Spleen (tissue), 11 donors: ENCODE results near the gene WDR59. TPM values are rescaled to one million over a fixed set of nuclear protein-coding genes. Genes with fewer than 3 reads are reported as not detected.
"Not testable (repeated sequence)": the region's sequence is repeated elsewhere in the genome, so short reads cannot be mapped to it uniquely, and the experiment has no call there.

Experiments
- DNase-seq: peaks from one replicate; pipeline ENCODE4 v3.0.0-alpha.2; 2020
- H3K27ac ChIP-seq, 8 donors: fragments of 200-600 bp; sonication (generic) in 7 of 8; 1 replicate in 4 of 8; 2 replicates in 4 of 8; pipeline versions ENCODE4 v1.5.0 to v1.8.0; 2016 to 2021; ENCODE audit warnings: inconsistent platforms in 4 of 8, mild to moderate bottlenecking in 4 of 8, moderate library complexity in 1 of 8
- H3K27me3 ChIP-seq, 7 donors: fragments of 200-600 bp; sonication (generic) in 6 of 7; replicated peaks in 1 of 7; 1 replicate in 4 of 7; 2 replicates in 3 of 7; pipeline versions ENCODE4 v1.5.0 to v1.8.0; 2016 to 2021; ENCODE audit warnings: inconsistent platforms in 3 of 7, mild to moderate bottlenecking in 1 of 7
- H3K36me3 ChIP-seq, 6 donors: fragments of 200-600 bp; sonication (generic) in 5 of 6; 1 replicate in 4 of 6; 2 replicates in 2 of 6; pipeline versions ENCODE4 v1.5.0 to v1.8.0; 2016 to 2021; ENCODE audit warnings: inconsistent platforms in 2 of 6
- H3K4me1 ChIP-seq, 6 donors: fragments of 200-600 bp; sonication (generic) in 5 of 6; 1 replicate in 3 of 6; 2 replicates in 3 of 6; pipeline versions ENCODE4 v1.5.0 to v1.8.0; 2016 to 2021; ENCODE audit warnings: inconsistent platforms in 3 of 6
- H3K4me3 ChIP-seq, 8 donors: fragments of 200-600 bp; sonication (generic) in 7 of 8; 1 replicate in 4 of 8; 2 replicates in 4 of 8; pipeline versions ENCODE4 v1.5.0 to v1.8.0; 2016 to 2021; ENCODE audit warnings: inconsistent platforms in 4 of 8, mild to moderate bottlenecking in 4 of 8, moderate library complexity in 2 of 8
- H3K9me3 ChIP-seq, 8 donors: fragments of 200-600 bp; sonication (generic) in 7 of 8; 1 replicate in 4 of 8; 2 replicates in 4 of 8; pipeline versions ENCODE4 v1.5.0 to v1.8.0; 2016 to 2021; ENCODE audit warnings: inconsistent platforms in 4 of 8
- CTCF ChIP-seq, 11 experiments: fragments of 200-600 bp in 7 of 11; fragments of 450-650 bp in 4 of 11; sonication (generic) in 4 of 11; IDR thresholded peaks in 8 of 11; conservative IDR thresholded peaks in 3 of 11; 1 replicate in 7 of 11; 2 replicates in 4 of 11; pipeline versions ENCODE4 v1.4.0 to v1.8.0; 2016 to 2021; ENCODE audit warnings: antibody characterized with exemption in 11 of 11, inconsistent platforms in 4 of 11, mild to moderate bottlenecking in 1 of 11
- POLR2A ChIP-seq, 3 donors: fragments of 450-650 bp; IDR thresholded peaks; one replicate each; pipeline ENCODE4 v1.5.1; 2017; ENCODE audit warnings: antibody characterized with exemption in 3 of 3, mild to moderate bottlenecking in 1 of 3
- POLR2AphosphoS5 ChIP-seq, 3 donors: sonication (generic); formaldehyde crosslinking; IDR thresholded peaks; one replicate each; pipeline ENCODE4 v1.5.1; 2017; ENCODE audit warnings: antibody characterized with exemption in 3 of 3
- WGBS, 5 donors: extraction: QIAGEN DNeasy Blood & Tissue Kit in 3 of 5; methylation state at CpG; one replicate each; pipeline versions ENCODE4 v1.1.5 to v1.1.7; 2013 to 2018; 5-methylcytosine and 5-hydroxymethylcytosine counted together
- intact Hi-C: fragments of 100-400 bp; cut with DNase I; formaldehyde crosslinking; loops from one replicate; pipeline ENCODE4 v1.15.0; 2023; ENCODE audit warnings: low total_unique reads
- polyA plus RNA-seq, 3 donors: library from polyadenylated mRNA; stranded (reverse); fragments of 200-250 nt; gene quantifications; one replicate each; pipeline ENCODE4 v1.2.1, GENCODE V29; 2013
- total RNA-seq, 7 donors: library from RNA; depleted of rRNA in 3 of 7; stranded (reverse); fragments of >200 nt in 3 of 7; fragmentation: NEBNext Ultra II Directional in 4 of 7; extraction: Animal tissue kit (Norgen Biotek cat#: 25700) in 4 of 7; gene quantifications; one replicate each; pipeline versions ENCODE4 v1.1.0 to v1.2.1, GENCODE V29; 2016 to 2021
- donor health status: healthy with polysubstance abuse.
- donor health status: DM: no; HTN: no; CAD: no; lungs with moderate emphysema.
- donor health status: DM: no; HTN: no; CAD: no.
- donor health status: Bipolar disorder and iron deficiency.
- donor health status: healthy.
- donor health status: DM: no; HTN: no; CAD: no.
- donor health status: DM: yes; HTN: yes; CAD: no.

WDR59 gene
- total and polyA plus RNA-seq, 10 donors = 18.1 to 76.7 (median 46.4) TPM

DNA sequence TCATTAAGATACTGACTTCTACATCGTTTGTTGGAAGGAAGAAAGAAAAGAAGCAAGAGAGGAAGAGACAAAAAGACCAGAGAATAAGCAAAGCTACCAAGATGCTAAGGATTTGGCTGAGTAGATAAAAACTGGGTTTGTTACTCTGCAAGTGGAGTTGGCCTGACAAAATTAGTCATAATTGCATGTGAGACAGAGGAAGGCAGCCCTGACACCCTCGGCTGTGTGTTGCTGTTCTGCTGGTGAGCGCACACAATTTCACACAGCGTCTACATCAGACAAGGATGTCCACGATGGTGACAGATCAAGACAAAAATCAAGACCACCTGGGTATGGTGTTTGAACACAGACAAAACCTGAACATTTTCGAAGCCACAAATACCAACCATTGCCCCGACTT is 134.9 kb downstream of the WDR59 start:
- 73 to 88% (median 75%) methylated on average over 7 of the region's 7 CpGs for WGBS, 5 donors
- H3K9me3 ChIP-seq = no peaks in the 10 kb centered on the region
- TF ChIP-seq CTCF (IDR thresholded peaks at IDR 0.05 in 8 of 11, conservative IDR thresholded peaks at IDR 0.05 in 3 of 11) (no peak), POLR2A (IDR thresholded peaks at IDR 0.05) (no peak), POLR2AphosphoS5 (IDR thresholded peaks at IDR 0.05) (no peak)

DNA sequence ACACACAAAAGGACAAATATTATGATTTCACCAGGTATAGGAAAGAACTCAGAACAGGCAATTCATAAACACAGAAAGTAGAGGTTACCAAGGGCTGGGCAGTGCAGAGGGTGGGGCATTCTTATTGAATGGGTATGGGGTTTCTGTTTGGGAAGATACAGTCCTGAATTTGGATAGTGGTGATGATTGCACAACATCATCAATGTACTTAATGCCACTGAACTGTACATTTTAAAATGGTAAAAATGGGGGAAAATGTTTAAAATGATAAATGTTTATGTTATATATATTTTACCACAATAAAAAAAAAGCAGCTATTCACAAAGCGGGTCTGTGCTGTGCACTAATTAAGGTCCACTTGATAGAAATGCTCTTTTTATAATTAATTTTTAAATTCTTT is 137.7 kb downstream of the WDR59 start:
- H3K36me3 ChIP-seq = no peaks in the 10 kb centered on the region
- no peaks in the 10 kb centered on the region for H3K27me3 ChIP-seq
- no peaks in the 10 kb centered on the region for H3K4me1 ChIP-seq
- TF ChIP-seq CTCF (IDR thresholded peaks at IDR 0.05 in 8 of 11, conservative IDR thresholded peaks at IDR 0.05 in 3 of 11) = no peak
- TF ChIP-seq POLR2AphosphoS5 (IDR thresholded peaks at IDR 0.05) = no peak
- TF ChIP-seq POLR2A (IDR thresholded peaks at IDR 0.05) = no peak
- WGBS, 5 donors = 91 to 100% (median 97%) methylated on average over 1 of the region's 1 CpG
- no peak overlapping the region for H3K27ac ChIP-seq
- intact Hi-C loops = no loop called here
- no peak overlapping the region for H3K4me3 ChIP-seq
- DNase-seq = no peak
- no peaks in the 10 kb centered on the region for H3K9me3 ChIP-seq

More for the DNA sequence above, 134.9 kb downstream of the WDR59 start:
- Histone ChIP-seq H3K27me3 (no peaks in the 10 kb centered on the region), H3K27ac (no peak overlapping the region), H3K4me3 (no peak overlapping the region), H3K4me1 (no peaks in the 10 kb centered on the region), H3K36me3 (no peaks in the 10 kb centered on the region)
- intact Hi-C loops = no loop called here
- no peak for DNase-seq

- Histone ChIP-seq H3K4me1 (no peaks in the 10 kb centered on the region), H3K27me3 (no peaks in the 10 kb centered on the region), H3K27ac (no peak overlapping the region), H3K36me3 (no peaks in the 10 kb centered on the region), H3K4me3 (no peak overlapping the region), H3K9me3 (no peaks in the 10 kb centered on the region)
- no peak for DNase-seq
- 83 to 90% (median 86%) methylated on average over 4 of the region's 4 CpGs for WGBS, 5 donors
- intact Hi-C loops = no loop called here
- no peak for TF ChIP-seq POLR2AphosphoS5 (IDR thresholded peaks at IDR 0.05)
- no peak for TF ChIP-seq POLR2A (IDR thresholded peaks at IDR 0.05)
- TF ChIP-seq CTCF (IDR thresholded peaks at IDR 0.05 in 8 of 11, conservative IDR thresholded peaks at IDR 0.05 in 3 of 11) = no peak
Measured at GRCh38 chr16:74846714-74847113, 138.2 kb downstream of the WDR59 start.

DNA sequence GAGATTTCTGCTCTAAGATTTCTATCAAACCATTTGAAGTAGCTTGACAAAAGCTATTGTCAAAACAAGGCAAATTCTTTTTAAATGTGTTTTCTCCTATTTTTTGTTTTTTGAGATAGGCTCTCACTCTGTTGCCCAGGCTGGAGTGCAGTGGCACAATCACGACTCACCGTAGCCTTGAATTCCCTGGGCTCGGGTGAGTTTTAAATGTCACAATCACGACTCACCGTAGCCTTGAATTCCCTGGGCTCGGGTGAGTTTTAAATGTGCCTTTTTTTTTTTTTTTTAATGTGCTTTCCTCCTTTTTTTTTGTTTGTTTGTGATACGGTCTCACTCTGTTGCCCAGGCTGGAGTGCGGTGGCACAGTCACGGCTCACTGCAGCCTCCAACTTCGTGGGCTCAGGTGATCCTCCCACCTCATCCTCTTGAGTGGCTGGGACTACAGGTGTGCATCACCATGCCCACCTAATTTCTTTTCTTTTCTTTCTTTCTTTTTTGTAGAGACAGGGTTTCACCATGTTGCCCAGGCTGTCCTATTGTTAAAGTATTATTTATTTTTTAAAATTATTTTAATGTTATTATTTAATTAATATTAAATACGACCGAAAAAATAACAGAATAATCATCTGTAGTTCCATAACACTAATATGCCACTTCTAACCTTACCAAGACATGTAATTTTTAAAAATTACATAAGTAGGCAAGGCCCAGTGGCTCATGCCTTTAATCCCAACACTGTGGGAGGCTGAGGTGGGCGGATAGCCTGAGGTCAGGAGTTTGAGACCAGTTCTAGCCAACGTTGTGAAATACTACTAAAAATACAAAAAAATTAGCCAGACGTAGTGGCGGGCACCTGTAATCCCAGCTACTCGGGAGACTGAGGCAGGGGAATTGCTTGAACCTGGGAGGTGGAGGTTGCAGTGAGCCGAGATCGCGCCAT is 140.6 kb downstream of the WDR59 start:
- H3K9me3 ChIP-seq = no peaks in the 10 kb centered on the region
- no peak overlapping the region for H3K27ac ChIP-seq
- no peaks in the 10 kb centered on the region for H3K4me1 ChIP-seq
- no peaks in the 10 kb centered on the region for H3K27me3 ChIP-seq
- 76 to 83% (median 78%) methylated on average over 20 of the region's 20 CpGs for WGBS, 5 donors
- DNase-seq = no peak
- no peak for TF ChIP-seq POLR2A (IDR thresholded peaks at IDR 0.05)
- no peak for TF ChIP-seq CTCF (IDR thresholded peaks at IDR 0.05 in 8 of 11, conservative IDR thresholded peaks at IDR 0.05 in 3 of 11)
- TF ChIP-seq POLR2AphosphoS5 (IDR thresholded peaks at IDR 0.05) = no peak
- H3K36me3 ChIP-seq = no peaks in the 10 kb centered on the region
- no peak overlapping the region for H3K4me3 ChIP-seq
- intact Hi-C loops = no loop called here

DNA sequence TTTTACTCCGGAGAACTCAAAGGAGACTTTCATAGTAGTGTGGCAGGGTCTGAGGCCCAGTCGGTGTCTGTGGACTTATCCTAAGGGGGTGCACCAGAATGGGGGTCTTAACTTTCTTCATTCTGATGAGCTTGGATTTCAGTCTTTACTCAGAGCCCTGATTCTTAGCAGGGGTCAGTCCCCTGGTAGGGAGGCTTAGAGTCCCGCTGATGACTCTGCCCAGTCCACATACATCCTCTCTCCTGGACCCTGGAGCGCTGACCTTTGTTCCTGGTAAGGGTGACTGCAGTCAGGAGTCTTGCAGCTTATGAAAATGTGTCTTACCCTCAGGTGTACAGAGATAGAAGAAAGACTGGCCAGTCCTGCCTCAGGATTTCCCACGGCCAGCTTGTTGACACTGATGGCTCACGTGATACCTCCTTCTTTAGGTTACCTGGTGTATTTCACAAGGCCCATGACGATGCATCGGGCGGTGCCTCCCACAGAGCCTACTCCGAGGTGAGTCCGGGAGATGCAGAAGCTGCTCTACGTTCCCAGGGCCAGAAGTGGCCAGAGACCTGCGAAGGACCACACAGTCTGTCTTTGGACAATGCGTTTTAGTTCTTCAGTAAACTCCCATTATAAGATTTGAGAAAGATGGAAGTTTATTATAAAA is 141.4 kb downstream of the WDR59 start:
- H3K4me1 ChIP-seq, intact Hi-C loops: not testable (repeated sequence)

More for the DNA sequence above, 141.4 kb downstream of the WDR59 start:
- H3K36me3 ChIP-seq, DNase-seq, H3K9me3 ChIP-seq, H3K4me3 ChIP-seq, H3K27me3 ChIP-seq, H3K27ac ChIP-seq: not testable (repeated sequence)
- 84 to 94% (median 89%) methylated on average over 14 of the region's 14 CpGs for WGBS, 5 donors
